CD14-positive monocyte (primary cell): ENCODE measurements around the gene PIGM. TPM values are rescaled to one million over a fixed set of nuclear protein-coding genes. Genes with fewer than 3 reads are reported as not detected.
A peak's percentile ranks its signal among the peaks of the same experiment; 100 is the strongest.

Source experiments
- DNase-seq, 3 donors: peaks; one replicate each; pipeline ENCODE4 v3.0.0-alpha.2; 2011 to 2022
- H2AFZ ChIP-seq: 2 replicates; pipeline ENCODE4 v1.6.0; 2012; ENCODE audit warnings: mild to moderate bottlenecking, low read depth, low read length, inconsistent platforms; ENCODE audit not compliant: insufficient read depth, poor library complexity, severe bottlenecking
- H3K27ac ChIP-seq, 2 donors: 1 replicate in 1 of 2; 2 replicates in 1 of 2; pipeline ENCODE4 v1.5.1; 2012 to 2013; ENCODE audit warnings: low read length in 2 of 2, control low read depth in 1 of 2, inconsistent platforms in 1 of 2, low read depth in 1 of 2, mild to moderate bottlenecking in 1 of 2
- H3K27me3 ChIP-seq, 2 donors: one replicate each; pipeline versions ENCODE4 v1.6.0 to v1.6.1; 2011 to 2013; ENCODE audit warnings: low read length in 2 of 2; ENCODE audit not compliant: control insufficient read depth in 2 of 2, insufficient read depth in 2 of 2
- H3K36me3 ChIP-seq, 2 donors: replicated peaks in 1 of 2; 1 replicate in 1 of 2; 2 replicates in 1 of 2; pipeline versions ENCODE4 v1.5.1 to v1.6.1; 2012 to 2013; ENCODE audit warnings: low read length in 2 of 2, control low read depth in 1 of 2, inconsistent platforms in 1 of 2, mild to moderate bottlenecking in 1 of 2; ENCODE audit not compliant: insufficient read depth in 2 of 2, control insufficient read depth in 1 of 2
- H3K4me1 ChIP-seq, 2 donors: 1 replicate in 1 of 2; 2 replicates in 1 of 2; pipeline versions ENCODE4 v1.5.1 to v1.6.1; 2012 to 2013; ENCODE audit warnings: low read length in 2 of 2, control low read depth in 1 of 2, inconsistent platforms in 1 of 2, mild to moderate bottlenecking in 1 of 2, moderate library complexity in 1 of 2; ENCODE audit not compliant: insufficient read depth in 2 of 2, control insufficient read depth in 1 of 2
- H3K4me2 ChIP-seq: replicated peaks from 2 replicates; pipeline ENCODE3; 2012; ENCODE audit warnings: low read length, moderate library complexity, mild to moderate bottlenecking; ENCODE audit not compliant: poor library complexity, severe bottlenecking; ENCODE audit errors: extremely low read depth
- H3K4me3 ChIP-seq, 3 experiments: fragments of 200-600 bp in 1 of 3; sonication (generic) in 1 of 3; replicated peaks in 1 of 3; 1 replicate in 2 of 3; 2 replicates in 1 of 3; pipeline ENCODE4 v1.5.1; 2011 to 2013; ENCODE audit warnings: low read length in 3 of 3, mild to moderate bottlenecking in 3 of 3, control low read depth in 2 of 3, low read depth in 2 of 3, inconsistent platforms in 1 of 3, moderate library complexity in 1 of 3
- H3K79me2 ChIP-seq: 2 replicates; pipeline ENCODE4 v1.6.0; 2012; ENCODE audit warnings: mild to moderate bottlenecking, control low read depth, inconsistent platforms, low read length, moderate library complexity; ENCODE audit not compliant: insufficient read depth
- H3K9ac ChIP-seq: 2 replicates; pipeline ENCODE4 v1.6.0; 2017; ENCODE audit warnings: low read length, mild to moderate bottlenecking; ENCODE audit not compliant: insufficient read depth, poor library complexity, severe bottlenecking
- H3K9me3 ChIP-seq, 2 donors: replicated peaks in 1 of 2; 1 replicate in 1 of 2; 2 replicates in 1 of 2; pipeline versions ENCODE4 v1.5.1 to v1.6.1; 2012 to 2013; ENCODE audit warnings: low read length in 2 of 2, control low read depth in 1 of 2; ENCODE audit not compliant: control insufficient read depth in 1 of 2, insufficient read depth in 1 of 2
- H4K20me1 ChIP-seq: 2 replicates; pipeline ENCODE4 v1.6.0; 2012; ENCODE audit warnings: mild to moderate bottlenecking, low read length, control low read depth, moderate library complexity; ENCODE audit not compliant: insufficient read depth
- H3K27ac Mint-ChIP-seq, 7 donors: one replicate each; pipeline ENCODE4 v1.8.0; 2020; ENCODE audit warnings: mild to moderate bottlenecking in 7 of 7, mixed read lengths in 7 of 7, moderate library complexity in 6 of 7, inconsistent platforms in 2 of 7
- H3K27me3 Mint-ChIP-seq, 3 donors: one replicate each; pipeline ENCODE4 v1.8.0; 2021 to 2022; ENCODE audit warnings: low read depth in 3 of 3, mild to moderate bottlenecking in 3 of 3, mixed read lengths in 3 of 3, moderate library complexity in 3 of 3, inconsistent platforms in 1 of 3
- H3K36me3 Mint-ChIP-seq, 2 donors: one replicate each; pipeline ENCODE4 v1.8.0; 2020; ENCODE audit warnings: mixed read lengths in 2 of 2, inconsistent platforms in 1 of 2, mild to moderate bottlenecking in 1 of 2
- H3K4me1 Mint-ChIP-seq: one replicate; pipeline ENCODE4 v1.8.0; 2020; ENCODE audit warnings: mild to moderate bottlenecking, mixed read lengths
- H3K4me3 Mint-ChIP-seq, 2 donors: one replicate each; pipeline ENCODE4 v1.8.0; 2020; ENCODE audit warnings: mild to moderate bottlenecking in 2 of 2, mixed read lengths in 2 of 2, moderate library complexity in 1 of 2
- H3K9me3 Mint-ChIP-seq, 7 donors: one replicate each; pipeline ENCODE4 v1.8.0; 2020 to 2022; ENCODE audit warnings: mixed read lengths in 7 of 7, mild to moderate bottlenecking in 6 of 7, moderate library complexity in 6 of 7, inconsistent platforms in 2 of 7
- CTCF ChIP-seq: fragments of 200-600 bp; IDR thresholded peaks from one replicate; pipeline ENCODE4 v1.8.0; 2022; ENCODE audit warnings: antibody characterized with exemption, mild to moderate bottlenecking
- WGBS: methylation state at CpG from one replicate; pipeline ENCODE4 v1.1.5; 2013; ENCODE audit warnings: missing lambda C conversion rate; ENCODE audit not compliant: insufficient coverage; 5-methylcytosine and 5-hydroxymethylcytosine counted together
- intact Hi-C, 2 donors: fragments of 100-400 bp; cut with micrococcal nuclease; formaldehyde crosslinking; loops; one replicate each; pipeline versions ENCODE4 v1.15.0 to v1.15.1; 2023
- polyA plus RNA-seq, 3 donors: library from polyadenylated mRNA; depleted of rRNA in 1 of 3; unstranded in 2 of 3; stranded (reverse) in 1 of 3; fragments of 300-500 nt in 2 of 3; fragments of >200 nt in 1 of 3; fragmentation: Illumina TruSeq in 2 of 3; gene quantifications; 1 replicate in 2 of 3; 2 replicates in 1 of 3; pipeline ENCODE4 v1.2.3, GENCODE V29; 2012 to 2021

Gene PIGM
- polyA plus RNA-seq, 3 donors: 3.7 to 4.2 (median 4.0) TPM

- Histone ChIP-seq H3K27ac (no peak overlapping the region), H3K79me2 (no peaks in the 10 kb centered on the region), H3K4me1 (no peaks in the 10 kb centered on the region), H2AFZ (no peak overlapping the region), H3K9ac (no peak overlapping the region), H3K36me3 (no peaks in the 10 kb centered on the region), H3K27me3 (no peaks in the 10 kb centered on the region), H3K4me2 (no peak overlapping the region), H3K4me3 (no peak overlapping the region), H4K20me1 (no peaks in the 10 kb centered on the region), H3K9me3 (no peaks in the 10 kb centered on the region)
- no peak for TF ChIP-seq CTCF
- intact Hi-C loops: no loop called here
- Mint-ChIP-seq H3K9me3 (no peaks in the 10 kb centered on the region), H3K27ac (peak overlapping the region in 1 of 7 donors; percentile 52), H3K36me3 (peaks cover 10 to 18% of the 10 kb centered on the region in 2 donors), H3K4me3 (no peak overlapping the region), H3K27me3 (peaks cover 1 to 5% (median 1%) of the 10 kb centered on the region in 3 donors), H3K4me1 (peaks cover 16% of the 10 kb centered on the region)
- WGBS: no CpG with 5 or more reads among the region's 2 CpGs
- DNase-seq: no peak
Measured at GRCh38 chr1:160024195-160024905, 7.4 kb downstream of the PIGM start.

GRCh38 chr1:160022330-160023310, 9.2 kb downstream of the PIGM start:
- DNase-seq: no peak
- H3K27ac ChIP-seq: no peak overlapping the region
- Mint-ChIP-seq H3K9me3 (no peaks in the 10 kb centered on the region), H3K27me3 (peaks cover 1 to 7% (median 1%) of the 10 kb centered on the region in 3 donors), H3K36me3 (peaks cover 7 to 17% of the 10 kb centered on the region in 2 donors), H3K27ac (no peak overlapping the region), H3K4me3 (no peak overlapping the region), H3K4me1 (peaks cover 9% of the 10 kb centered on the region)
- no peaks in the 10 kb centered on the region for H3K4me1 ChIP-seq
- H4K20me1 ChIP-seq: no peaks in the 10 kb centered on the region
- TF ChIP-seq CTCF: no peak
- intact Hi-C loops: no loop called here
- H3K4me3 ChIP-seq: no peak overlapping the region
- 89% methylated on average over 4 of the region's 6 CpGs for WGBS
- no peaks in the 10 kb centered on the region for H3K36me3 ChIP-seq
- H3K9me3 ChIP-seq: no peaks in the 10 kb centered on the region
- no peaks in the 10 kb centered on the region for H3K79me2 ChIP-seq
- no peaks in the 10 kb centered on the region for H3K27me3 ChIP-seq
- no peak overlapping the region for H3K4me2 ChIP-seq
- H3K9ac ChIP-seq: no peak overlapping the region
- H2AFZ ChIP-seq: no peak overlapping the region
